GM10248 (cell line): ENCODE data around the gene DPYSL5.

Source experiments
- CTCF ChIA-PET: fragments of 300-600 bp; sonication (Branson Sonifier 250); formaldehyde crosslinking; extraction: SDS; loops from one replicate; lab custom pipeline; 2021; ENCODE audit warnings: antibody characterized with exemption; lab: Yijun Ruan, JAX
- POLR2A ChIA-PET: fragments of 350-650 bp; sonication (Branson Sonifier 250); formaldehyde crosslinking; extraction: SDS; loops from one replicate; lab custom pipeline; 2020; ENCODE audit warnings: antibody characterized with exemption; lab: Yijun Ruan, JAX
- DNase-seq: peaks from one replicate; pipeline ENCODE4 v3.0.0; 2012; ENCODE audit errors: extremely low spot score
- CTCF ChIP-seq: IDR thresholded peaks from 2 replicates; pipeline ENCODE4 v1.5.1; 2012; ENCODE audit warnings: mild to moderate bottlenecking, low read depth; ENCODE audit errors: extremely low read depth, missing control alignments, control extremely low read depth

The DPYSL5 gene

DNA sequence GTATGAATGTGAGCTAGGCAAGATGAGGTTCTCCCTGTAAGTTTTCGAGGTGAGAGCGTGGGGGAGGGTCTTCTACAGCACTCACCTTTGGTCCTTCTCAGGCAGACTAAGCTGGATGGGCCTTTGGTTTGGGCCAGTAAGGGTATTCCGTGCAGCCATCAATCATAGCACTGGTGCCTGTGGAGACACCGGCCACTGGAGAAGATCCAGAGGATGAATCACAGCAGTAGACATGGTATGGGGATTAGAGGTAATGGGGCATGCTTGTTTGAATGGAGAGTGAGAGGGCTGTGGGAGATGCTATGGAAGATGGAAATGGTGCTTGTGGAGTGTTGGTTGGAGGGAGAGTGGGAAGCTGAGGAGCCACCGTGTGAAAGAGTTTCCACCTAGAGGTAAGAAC lies 138.6 kb downstream of the DPYSL5 start:
- ChIA-PET POLR2A (no interaction called here), CTCF (interaction anchor here (0.9 to 4.4 kb wide), 5 partner anchors 9 to 141 kb away, joined by 3 to 15 read pairs (median 9); no protein-coding TSS in a partner anchor)
- no peak for DNase-seq
- no peak for TF ChIP-seq CTCF

GRCh38 chr2:26988058-26988860 lies 140.3 kb downstream of the DPYSL5 start:
- POLR2A ChIA-PET, result no interaction called here
- no peak for TF ChIP-seq CTCF
- CTCF ChIA-PET, result interaction anchor here (1.3 to 4.4 kb wide), 7 partner anchors 10 to 142 kb away, joined by 3 to 15 read pairs (median 9); no protein-coding TSS in a partner anchor
- no peak for DNase-seq

GRCh38 chr2:26989156-26989555 lies 141.2 kb downstream of the DPYSL5 start:
- ChIA-PET CTCF (interaction anchor here (1.3 to 4.4 kb wide), 6 partner anchors 9 to 46 kb away, joined by 3 to 15 read pairs (median 8); no protein-coding TSS in a partner anchor), POLR2A (no interaction called here)
- no peak for DNase-seq
- TF ChIP-seq CTCF, result no peak

- DNase-seq, result no peak
- CTCF ChIA-PET, result no interaction called here
- TF ChIP-seq CTCF, result no peak
- POLR2A ChIA-PET, result no interaction called here
Measured at GRCh38 chr2:26991717-26992116, 143.8 kb downstream of the DPYSL5 start.

- no peak for TF ChIP-seq CTCF
- CTCF ChIA-PET, result interaction anchor here (1.3 to 3.7 kb wide), 5 partner anchors 10 to 87 kb away, joined by 3 to 22 read pairs (median 16); no protein-coding TSS in a partner anchor
- POLR2A ChIA-PET, result interaction anchor here (0.8 kb wide), 1 partner anchor 22 kb away, joined by 3 read pairs; no protein-coding TSS in a partner anchor
- DNase-seq, result no peak
Measured at GRCh38 chr2:26993768-26994167, 145.8 kb downstream of the DPYSL5 start.

- ChIA-PET POLR2A (interaction anchor here (0.6 kb wide), 1 partner anchor 180 kb away, joined by 3 read pairs; no protein-coding TSS in a partner anchor), CTCF (interaction anchor here (0.7 to 3.7 kb wide), 11 partner anchors 10 to 308 kb away, joined by 3 to 22 read pairs (median 4); no protein-coding TSS in a partner anchor)
Measured at GRCh38 chr2:26994983-26995382, 147.1 kb downstream of the DPYSL5 start.

More at GRCh38 chr2:26994983-26995382, 147.1 kb downstream of the DPYSL5 start:
- no peak for DNase-seq
- no peak for TF ChIP-seq CTCF
